Ovary (tissue), 3 donors: ENCODE measurements around the gene SLC43A2.

ENCODE experiments used
- CTCF ChIP-seq, 3 donors: fragments of 450-650 bp in 2 of 3; fragments of 200-600 bp in 1 of 3; IDR thresholded peaks; one replicate each; pipeline versions ENCODE4 v1.5.1 to v1.8.0; 2016 to 2022; ENCODE audit warnings: antibody characterized with exemption in 3 of 3, mild to moderate bottlenecking in 1 of 3
- EP300 ChIP-seq: sonication (generic); formaldehyde crosslinking; IDR thresholded peaks from one replicate; pipeline ENCODE4 v1.6.1; 2017; ENCODE audit warnings: antibody characterized with exemption
- POLR2A ChIP-seq: fragments of 450-650 bp; IDR thresholded peaks from one replicate; pipeline ENCODE4 v1.6.1; 2017; ENCODE audit warnings: antibody characterized with exemption, mild to moderate bottlenecking, moderate library complexity
- donor health status: DM: no; HTN: no; CAD: no.

GRCh38 chr17:1584167-1584566 is 44.5 kb downstream of the SLC43A2 start:
- no peak for TF ChIP-seq CTCF (IDR thresholded peaks at IDR 0.05)
- TF ChIP-seq POLR2A: no peak
- TF ChIP-seq EP300: no peak
